Thoracic aorta (tissue), 2 donors: ENCODE measurements around the gene FXYD3. TPM values are rescaled to one million over a fixed set of nuclear protein-coding genes. Genes with fewer than 3 reads are reported as not detected.
A peak's percentile ranks its signal among the peaks of the same experiment; 100 is the strongest.

Experiments used
- ATAC-seq: fragments of 150-250 bp; one replicate; pipeline ENCODE4 v1.8.0; 2017; ENCODE audit warnings: low read depth; ENCODE audit not compliant: insufficient number of reproducible peaks, low FRiP score
- DNase-seq: peaks from one replicate; pipeline ENCODE4 v3.0.0-alpha.2; 2020; ENCODE audit warnings: low spot score
- H3K27ac ChIP-seq, 2 donors: fragments of 200-600 bp; sonication (generic); 1 replicate in 1 of 2; 2 replicates in 1 of 2; pipeline ENCODE4 v1.5.1; 2016; ENCODE audit warnings: mild to moderate bottlenecking in 2 of 2, moderate library complexity in 2 of 2
- H3K27me3 ChIP-seq: fragments of 200-600 bp; sonication (generic); replicated peaks from 2 replicates; pipeline ENCODE4 v1.6.0; 2016; ENCODE audit warnings: mild to moderate bottlenecking; ENCODE audit not compliant: insufficient read depth
- H3K36me3 ChIP-seq: fragments of 200-600 bp; sonication (generic); one replicate; pipeline ENCODE4 v1.5.1; 2016
- H3K4me1 ChIP-seq, 2 donors: fragments of 200-600 bp; sonication (generic); 1 replicate in 1 of 2; 2 replicates in 1 of 2; pipeline versions ENCODE4 v1.5.1 to v1.6.0; 2016; ENCODE audit warnings: low read depth in 2 of 2, mild to moderate bottlenecking in 1 of 2; ENCODE audit not compliant: control insufficient read depth in 1 of 2
- H3K4me3 ChIP-seq: fragments of 200-600 bp; sonication (generic); 2 replicates; pipeline ENCODE4 v1.5.1; 2016; ENCODE audit warnings: mild to moderate bottlenecking
- H3K9me3 ChIP-seq: fragments of 200-600 bp; sonication (generic); 2 replicates; pipeline ENCODE4 v1.5.1; 2016
- CTCF ChIP-seq: fragments of 200-600 bp; sonication (generic); IDR thresholded peaks from one replicate; pipeline ENCODE4 v1.5.1; 2019; ENCODE audit warnings: antibody characterized with exemption
- total RNA-seq, 2 donors: library from RNA; depleted of rRNA; stranded (reverse); fragments of >200 nt; gene quantifications; one replicate each; pipeline versions ENCODE4 v1.1.0 to v1.2.3, GENCODE V29; 2016

Gene FXYD3
- total RNA-seq, 2 donors from 2014 or later: 0.68 to 6.4 TPM

GRCh38 chr19:35124098-35125060, 8.8 kb downstream of the FXYD3 start:
- H3K27ac ChIP-seq: peak overlapping the region; percentile 88 to 92
- no peaks in the 10 kb centered on the region for H3K36me3 ChIP-seq
- peak; percentile 85 for ATAC-seq
- DNase-seq: peak; percentile 82
- peak overlapping the region; percentile 87 for H3K4me3 ChIP-seq
- TF ChIP-seq CTCF: no peak
- no peaks in the 10 kb centered on the region for H3K27me3 ChIP-seq
- no peaks in the 10 kb centered on the region for H3K9me3 ChIP-seq
- H3K4me1 ChIP-seq: peaks cover 5 to 30% of the 10 kb centered on the region in 2 donors

- H3K27ac ChIP-seq: no peak overlapping the region
- DNase-seq: no peak
- no peak for ATAC-seq
- no peaks in the 10 kb centered on the region for H3K27me3 ChIP-seq
- H3K4me1 ChIP-seq: peaks cover 5 to 30% of the 10 kb centered on the region in 2 donors
- no peaks in the 10 kb centered on the region for H3K36me3 ChIP-seq
- TF ChIP-seq CTCF: no peak
- no peaks in the 10 kb centered on the region for H3K9me3 ChIP-seq
- H3K4me3 ChIP-seq: no peak overlapping the region
Measured at GRCh38 chr19:35125270-35125717, 9.7 kb downstream of the FXYD3 start.

- Histone ChIP-seq H3K9me3 (no peaks in the 10 kb centered on the region), H3K27ac (no peak overlapping the region), H3K27me3 (no peaks in the 10 kb centered on the region), H3K36me3 (no peaks in the 10 kb centered on the region), H3K4me1 (peaks cover 5 to 30% of the 10 kb centered on the region in 2 donors), H3K4me3 (no peak overlapping the region)
- DNase-seq (no peak), ATAC-seq (no peak)
- TF ChIP-seq CTCF: no peak
Measured at GRCh38 chr19:35125749-35126623, 10.4 kb downstream of the FXYD3 start.

GRCh38 chr19:35126624-35126959, 11.0 kb downstream of the FXYD3 start:
- TF ChIP-seq CTCF: no peak
- peaks cover 5 to 30% of the 10 kb centered on the region in 2 donors for H3K4me1 ChIP-seq

GRCh38 chr19:35127871-35128270, 12.2 kb downstream of the FXYD3 start:
- TF ChIP-seq CTCF: no peak
- H3K4me1 ChIP-seq: peaks cover 5 to 29% of the 10 kb centered on the region in 2 donors
- no peak overlapping the region for H3K27ac ChIP-seq

More at GRCh38 chr19:35126624-35126959, 11.0 kb downstream of the FXYD3 start:
- Histone ChIP-seq H3K36me3 (no peaks in the 10 kb centered on the region), H3K4me3 (no peak overlapping the region), H3K9me3 (no peaks in the 10 kb centered on the region), H3K27me3 (no peaks in the 10 kb centered on the region), H3K27ac (peak overlapping the region in 1 of 2 donors; percentile 8)
- ATAC-seq (no peak), DNase-seq (no peak)

More at GRCh38 chr19:35127871-35128270, 12.2 kb downstream of the FXYD3 start:
- ATAC-seq (no peak), DNase-seq (no peak)
- Histone ChIP-seq H3K27me3 (no peaks in the 10 kb centered on the region), H3K4me3 (no peak overlapping the region), H3K36me3 (no peaks in the 10 kb centered on the region), H3K9me3 (no peaks in the 10 kb centered on the region)
